Measurements from ENCODE around the gene MTA3.
A peak's percentile ranks its signal among the peaks of the same experiment; 100 is the strongest.
"Not testable (repeated sequence)": the region's sequence is repeated elsewhere in the genome, so short reads cannot be mapped to it uniquely, and the experiment has no call there.

MTA3 gene

GRCh38 chr2:42547446-42548295, 20.8 kb upstream of the MTA3 start:
- no peak overlapping the region for H3K27ac ChIP-seq (ENCODE audit: low read length)
- no peak overlapping the region for H3K4me3 ChIP-seq (ENCODE audit: low read length)
- H3K4me1 ChIP-seq (ENCODE audit: control insufficient read depth, insufficient read depth, low read length): peaks cover 3% of the 10 kb centered on the region; the same call in 1 of the 2 replicates
- WGBS (ENCODE audit: insufficient coverage, insufficient read length): no CpG with 5 or more reads among the region's 27 CpGs
- no peaks in the 10 kb centered on the region for H3K9me3 ChIP-seq (ENCODE audit: control insufficient read depth, insufficient read depth, low read length)
- H3K36me3 ChIP-seq (ENCODE audit: control insufficient read depth, insufficient read depth, low read length): no peaks in the 10 kb centered on the region
- DNase-seq (ENCODE audit: low read depth, low spot score): no peak
- H3K27me3 ChIP-seq (ENCODE audit: control insufficient read depth, insufficient read depth, low read length): no peaks in the 10 kb centered on the region

- Histone ChIP-seq H3K4me1 (ENCODE audit: control insufficient read depth, insufficient read depth, low read length) (peaks cover 3% of the 10 kb centered on the region; the same call in 1 of the 2 replicates), H3K27ac (ENCODE audit: low read length) (no peak overlapping the region), H3K9me3 (ENCODE audit: control insufficient read depth, insufficient read depth, low read length) (no peaks in the 10 kb centered on the region), H3K36me3 (ENCODE audit: control insufficient read depth, insufficient read depth, low read length) (no peaks in the 10 kb centered on the region), H3K27me3 (ENCODE audit: control insufficient read depth, insufficient read depth, low read length) (no peaks in the 10 kb centered on the region), H3K4me3 (ENCODE audit: low read length) (no peak overlapping the region)
- no peak for DNase-seq (ENCODE audit: low read depth, low spot score)
- no CpG with 5 or more reads among the region's 6 CpGs for WGBS (ENCODE audit: insufficient coverage, insufficient read length)
Measured at GRCh38 chr2:42550870-42551269, 17.6 kb upstream of the MTA3 start.

GRCh38 chr2:42554392-42554791, 14.0 kb upstream of the MTA3 start:
- no peaks in the 10 kb centered on the region for H3K27me3 ChIP-seq (ENCODE audit: control insufficient read depth, insufficient read depth, low read length)
- peak overlapping the region; percentile 30 for H3K27ac ChIP-seq (ENCODE audit: low read length)
- no peak for DNase-seq (ENCODE audit: low read depth, low spot score)
- H3K36me3 ChIP-seq (ENCODE audit: control insufficient read depth, insufficient read depth, low read length): no peaks in the 10 kb centered on the region
- H3K4me3 ChIP-seq (ENCODE audit: low read length): no peak overlapping the region
- no peaks in the 10 kb centered on the region for H3K9me3 ChIP-seq (ENCODE audit: control insufficient read depth, insufficient read depth, low read length)
- H3K4me1 ChIP-seq (ENCODE audit: control insufficient read depth, insufficient read depth, low read length): no peaks in the 10 kb centered on the region; the same call in 1 of the 2 replicates
- WGBS (ENCODE audit: insufficient coverage, insufficient read length): no CpG with 5 or more reads among the region's 1 CpG

DNA sequence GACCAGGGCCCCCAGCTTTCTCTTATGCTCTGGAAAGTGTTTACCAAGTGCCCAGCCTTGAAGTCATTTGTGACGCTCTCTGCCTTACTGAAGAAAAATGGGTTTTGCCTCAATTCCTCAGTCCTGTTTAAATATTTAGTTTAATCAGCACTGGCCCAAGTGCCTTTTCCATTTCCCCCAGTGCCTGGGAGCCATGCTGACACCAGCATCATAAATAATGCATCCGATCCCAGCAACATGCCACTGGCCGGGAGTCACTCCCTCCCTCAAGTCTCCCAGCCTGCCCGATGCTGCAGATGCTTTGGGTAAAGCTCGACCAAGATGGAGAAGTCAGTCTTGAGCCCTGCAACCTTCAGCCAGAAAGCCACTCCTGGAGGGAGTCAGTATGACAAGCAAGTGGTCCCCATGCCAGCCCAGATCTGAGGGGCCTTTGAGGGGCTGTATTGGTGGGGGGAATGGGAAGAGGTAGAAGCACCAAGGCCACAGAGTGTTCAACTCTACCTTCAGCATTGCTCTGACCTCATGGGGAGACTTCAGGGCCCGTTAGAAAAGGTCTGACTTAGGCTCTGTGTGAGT, 12.0 kb upstream of the MTA3 start:
- no CpG with 5 or more reads among the region's 6 CpGs for WGBS (ENCODE audit: insufficient coverage, insufficient read length)

GRCh38 chr2:42557306-42557705, 11.1 kb upstream of the MTA3 start:
- Histone ChIP-seq H3K4me1 (ENCODE audit: control insufficient read depth, insufficient read depth, low read length) (no peaks in the 10 kb centered on the region), H3K4me3 (ENCODE audit: low read length) (no peak overlapping the region), H3K36me3 (ENCODE audit: control insufficient read depth, insufficient read depth, low read length) (no peaks in the 10 kb centered on the region), H3K9me3 (ENCODE audit: control insufficient read depth, insufficient read depth, low read length) (no peaks in the 10 kb centered on the region), H3K27ac (ENCODE audit: low read length) (no peak overlapping the region), H3K27me3 (ENCODE audit: control insufficient read depth, insufficient read depth, low read length) (no peaks in the 10 kb centered on the region)
- no CpG with 5 or more reads among the region's 5 CpGs for WGBS (ENCODE audit: insufficient coverage, insufficient read length)
- DNase-seq (ENCODE audit: low read depth, low spot score): no peak

More for the DNA sequence above, 12.0 kb upstream of the MTA3 start:
- H3K4me1 ChIP-seq (ENCODE audit: control insufficient read depth, insufficient read depth, low read length): no peaks in the 10 kb centered on the region
- H3K27me3 ChIP-seq (ENCODE audit: control insufficient read depth, insufficient read depth, low read length): no peaks in the 10 kb centered on the region
- H3K27ac ChIP-seq (ENCODE audit: low read length): no peak overlapping the region
- no peaks in the 10 kb centered on the region for H3K36me3 ChIP-seq (ENCODE audit: control insufficient read depth, insufficient read depth, low read length)
- no peak for DNase-seq (ENCODE audit: low read depth, low spot score)
- no peaks in the 10 kb centered on the region for H3K9me3 ChIP-seq (ENCODE audit: control insufficient read depth, insufficient read depth, low read length)
- no peak overlapping the region for H3K4me3 ChIP-seq (ENCODE audit: low read length)

DNA sequence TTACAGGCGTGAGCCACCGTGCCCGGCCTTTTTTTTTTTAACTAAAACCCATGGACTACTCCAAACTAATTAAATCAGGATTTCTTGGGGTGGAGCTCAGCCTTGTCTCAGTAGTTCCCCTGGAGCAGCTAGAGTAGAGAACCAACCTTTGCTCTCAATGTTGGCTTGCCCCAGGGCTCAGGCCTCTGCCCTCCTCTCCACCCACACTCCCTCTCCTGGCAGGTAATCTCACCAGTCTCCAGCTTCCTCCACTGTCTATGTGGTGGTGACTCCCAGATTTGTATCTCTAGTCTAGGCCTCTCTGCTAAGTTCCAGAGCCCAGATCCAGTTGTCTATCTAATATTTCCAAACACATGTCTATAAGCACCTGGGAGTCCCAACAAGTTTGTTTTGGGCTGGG, 9.6 kb upstream of the MTA3 start:
- Histone ChIP-seq H3K27ac (ENCODE audit: low read length) (no peak overlapping the region), H3K4me3 (ENCODE audit: low read length) (no peak overlapping the region), H3K36me3 (ENCODE audit: control insufficient read depth, insufficient read depth, low read length) (no peaks in the 10 kb centered on the region), H3K27me3 (ENCODE audit: control insufficient read depth, insufficient read depth, low read length) (no peaks in the 10 kb centered on the region), H3K4me1 (ENCODE audit: control insufficient read depth, insufficient read depth, low read length) (no peaks in the 10 kb centered on the region), H3K9me3 (ENCODE audit: control insufficient read depth, insufficient read depth, low read length) (no peaks in the 10 kb centered on the region)
- no peak for DNase-seq (ENCODE audit: low read depth, low spot score)
- WGBS (ENCODE audit: insufficient coverage, insufficient read length): no CpG with 5 or more reads among the region's 3 CpGs

GRCh38 chr2:42560133-42560532, 8.3 kb upstream of the MTA3 start:
- not testable (repeated sequence) for H3K4me1 ChIP-seq (ENCODE audit: control insufficient read depth, insufficient read depth, low read length); H3K27me3 ChIP-seq (ENCODE audit: control insufficient read depth, insufficient read depth, low read length); H3K36me3 ChIP-seq (ENCODE audit: control insufficient read depth, insufficient read depth, low read length); DNase-seq (ENCODE audit: low read depth, low spot score); H3K27ac ChIP-seq (ENCODE audit: low read length); H3K9me3 ChIP-seq (ENCODE audit: control insufficient read depth, insufficient read depth, low read length); H3K4me3 ChIP-seq (ENCODE audit: low read length)
- WGBS (ENCODE audit: insufficient coverage, insufficient read length): no CpG with 5 or more reads among the region's 13 CpGs

- no peak overlapping the region for H3K4me3 ChIP-seq (ENCODE audit: low read length)
- H3K9me3 ChIP-seq (ENCODE audit: control insufficient read depth, insufficient read depth, low read length): no peaks in the 10 kb centered on the region
- H3K27ac ChIP-seq (ENCODE audit: low read length): no peak overlapping the region
- WGBS (ENCODE audit: insufficient coverage, insufficient read length): no CpG with 5 or more reads among the region's 1 CpG
- no peaks in the 10 kb centered on the region for H3K4me1 ChIP-seq (ENCODE audit: control insufficient read depth, insufficient read depth, low read length)
- no peak for DNase-seq (ENCODE audit: low read depth, low spot score)
- H3K36me3 ChIP-seq (ENCODE audit: control insufficient read depth, insufficient read depth, low read length): no peaks in the 10 kb centered on the region
- no peaks in the 10 kb centered on the region for H3K27me3 ChIP-seq (ENCODE audit: control insufficient read depth, insufficient read depth, low read length)
Measured at GRCh38 chr2:42560899-42561298, 7.5 kb upstream of the MTA3 start.

GRCh38 chr2:42562474-42563144, 5.8 kb upstream of the MTA3 start:
- H3K27ac ChIP-seq (ENCODE audit: low read length): no peak overlapping the region
- H3K9me3 ChIP-seq (ENCODE audit: control insufficient read depth, insufficient read depth, low read length): no peaks in the 10 kb centered on the region
- no peak overlapping the region for H3K4me3 ChIP-seq (ENCODE audit: low read length)
- no peak for DNase-seq (ENCODE audit: low read depth, low spot score)
- no CpG with 5 or more reads among the region's 4 CpGs for WGBS (ENCODE audit: insufficient coverage, insufficient read length)
- H3K36me3 ChIP-seq (ENCODE audit: control insufficient read depth, insufficient read depth, low read length): no peaks in the 10 kb centered on the region
- H3K4me1 ChIP-seq (ENCODE audit: control insufficient read depth, insufficient read depth, low read length): peaks cover under 1% of the 10 kb centered on the region; the same call in 1 of the 2 replicates
- H3K27me3 ChIP-seq (ENCODE audit: control insufficient read depth, insufficient read depth, low read length): no peaks in the 10 kb centered on the region

GRCh38 chr2:42566025-42566424, 2.4 kb upstream of the MTA3 start:
- Histone ChIP-seq H3K9me3 (ENCODE audit: control insufficient read depth, insufficient read depth, low read length) (no peaks in the 10 kb centered on the region), H3K4me3 (ENCODE audit: low read length) (no peak overlapping the region), H3K36me3 (ENCODE audit: control insufficient read depth, insufficient read depth, low read length) (no peaks in the 10 kb centered on the region), H3K27ac (ENCODE audit: low read length) (no peak overlapping the region), H3K27me3 (ENCODE audit: control insufficient read depth, insufficient read depth, low read length) (no peaks in the 10 kb centered on the region), H3K4me1 (ENCODE audit: control insufficient read depth, insufficient read depth, low read length) (peaks cover 4% of the 10 kb centered on the region; the same call in 1 of the 2 replicates)
- WGBS (ENCODE audit: insufficient coverage, insufficient read length): no CpG with 5 or more reads among the region's 3 CpGs
- DNase-seq (ENCODE audit: low read depth, low spot score): no peak
